IMR-90 (cell line): Measurements from ENCODE around the gene CNIH2. TPM values are rescaled to one million over a fixed set of nuclear protein-coding genes. Genes with fewer than 3 reads are reported as not detected.

Experiments
- ATAC-seq: fragments of 200-7000 bp; cut with Tn5 transposase; 2 replicates; pipeline ENCODE4 v1.9.1; 2020; ENCODE audit warnings: low read depth, mild to moderate bottlenecking, moderate library complexity
- BruUV-seq: library from RNA; stranded (reverse); fragments of 400-500 nt; replicated peaks from 2 replicates; lab custom pipeline; 2021; lab: Mats Ljungman, UMichigan
- CTCF ChIA-PET: fragments of 300-600 bp; formaldehyde crosslinking; extraction: SDS; loops from one replicate; lab custom pipeline; 2021; ENCODE audit warnings: antibody characterized with exemption; lab: Yijun Ruan, JAX
- POLR2A ChIA-PET: fragments of 300-600 bp; sonication (Branson Sonifier 250); formaldehyde crosslinking; loops from one replicate; lab custom pipeline; 2022; ENCODE audit warnings: antibody characterized with exemption; ENCODE audit not compliant: unreplicated experiment; lab: Charles Lee
- DNase-seq: peaks from one replicate; pipeline ENCODE4 v3.0.0; 2013
- H2AFZ ChIP-seq: replicated peaks from 2 replicates; pipeline ENCODE3; 2013; ENCODE audit warnings: low read length, mild to moderate bottlenecking; ENCODE audit not compliant: poor library complexity
- H2AK5ac ChIP-seq: 2 replicates; pipeline ENCODE4 v1.6.1; 2013; ENCODE audit warnings: low read depth, low read length, inconsistent platforms
- H2AK9ac ChIP-seq: replicated peaks from 2 replicates; pipeline ENCODE3; 2013; ENCODE audit warnings: mild to moderate bottlenecking, low read depth, low read length, moderate library complexity; ENCODE audit not compliant: poor library complexity
- H2BK120ac ChIP-seq: 2 replicates; pipeline ENCODE4 v1.6.1; 2013; ENCODE audit warnings: low read depth, low read length, inconsistent platforms
- H2BK15ac ChIP-seq: 3 replicates; pipeline ENCODE4 v1.6.1; 2013; ENCODE audit warnings: low read depth, low read length, inconsistent platforms
- H2BK20ac ChIP-seq: 2 replicates; pipeline ENCODE4 v1.6.1; 2013; ENCODE audit warnings: low read depth, mild to moderate bottlenecking, inconsistent platforms, low read length, moderate library complexity
- H2BK5ac ChIP-seq: 2 replicates; pipeline ENCODE4 v1.6.1; 2013; ENCODE audit warnings: mild to moderate bottlenecking, low read depth, low read length, inconsistent platforms; ENCODE audit not compliant: poor library complexity, severe bottlenecking
- H3K14ac ChIP-seq: replicated peaks from 2 replicates; pipeline ENCODE4 v1.6.1; 2013; ENCODE audit warnings: low read depth, low read length, inconsistent platforms
- H3K18ac ChIP-seq: 2 replicates; pipeline ENCODE4 v1.6.1; 2013; ENCODE audit warnings: low read depth, low read length, control low read depth
- H3K23ac ChIP-seq: 2 replicates; pipeline ENCODE4 v1.6.1; 2013; ENCODE audit warnings: low read depth, low read length, inconsistent platforms
- H3K27ac ChIP-seq: 2 replicates; pipeline ENCODE4 v1.5.1; 2013; ENCODE audit warnings: mild to moderate bottlenecking, control low read depth, low read length; ENCODE audit not compliant: insufficient read depth
- H3K27me3 ChIP-seq: 2 replicates; pipeline ENCODE4 v1.6.1; 2013; ENCODE audit warnings: low read length; ENCODE audit not compliant: control insufficient read depth, insufficient read depth
- H3K36me3 ChIP-seq: 2 replicates; pipeline ENCODE4 v1.6.1; 2013; ENCODE audit warnings: low read length, mixed read lengths; ENCODE audit not compliant: control insufficient read depth, insufficient read depth
- H3K4ac ChIP-seq: 2 replicates; pipeline ENCODE4 v1.6.1; 2013; ENCODE audit warnings: low read depth, low read length, inconsistent platforms
- H3K4me1 ChIP-seq: 2 replicates; pipeline ENCODE4 v1.6.1; 2013; ENCODE audit warnings: low read length, mixed read lengths; ENCODE audit not compliant: control insufficient read depth, insufficient read depth
- H3K4me2 ChIP-seq: 2 replicates; pipeline ENCODE4 v1.6.1; 2013; ENCODE audit warnings: low read depth, mild to moderate bottlenecking, control low read depth, low read length, moderate library complexity
- H3K4me3 ChIP-seq: 2 replicates; pipeline ENCODE4 v1.5.1; 2013; ENCODE audit warnings: low read depth, mild to moderate bottlenecking, control low read depth, low read length, moderate library complexity; ENCODE audit not compliant: insufficient read depth
- H3K56ac ChIP-seq: 2 replicates; pipeline ENCODE4 v1.6.1; 2013; ENCODE audit warnings: low read length, inconsistent platforms; ENCODE audit not compliant: insufficient read depth; ENCODE audit errors: extremely low read depth
- H3K79me1 ChIP-seq, 2 experiments: 2 replicates each; pipeline ENCODE4 v1.6.1; 2013; ENCODE audit warnings: low read length in 2 of 2, inconsistent platforms in 1 of 2, low read depth in 1 of 2
- H3K9ac ChIP-seq: 2 replicates; pipeline ENCODE4 v1.6.1; 2013; ENCODE audit warnings: low read depth, low read length, control low read depth
- H3K9me1 ChIP-seq: 2 replicates; pipeline ENCODE4 v1.6.1; 2013; ENCODE audit warnings: low read length, inconsistent platforms; ENCODE audit not compliant: insufficient read depth
- H3K9me3 ChIP-seq: 2 replicates; pipeline ENCODE4 v1.6.1; 2013; ENCODE audit warnings: low read length; ENCODE audit not compliant: control insufficient read depth, insufficient read depth
- H4K20me1 ChIP-seq: 2 replicates; pipeline ENCODE4 v1.6.1; 2013; ENCODE audit warnings: low read length, inconsistent platforms; ENCODE audit not compliant: insufficient read depth
- H4K5ac ChIP-seq: 2 replicates; pipeline ENCODE4 v1.6.1; 2013; ENCODE audit warnings: mild to moderate bottlenecking, low read depth, low read length, control low read depth
- H4K8ac ChIP-seq, 2 experiments: 2 replicates each; pipeline ENCODE4 v1.6.1; 2013; ENCODE audit warnings: low read depth in 2 of 2, low read length in 2 of 2, control low read depth in 1 of 2, inconsistent platforms in 1 of 2
- H4K91ac ChIP-seq: 2 replicates; pipeline ENCODE4 v1.6.1; 2013; ENCODE audit warnings: low read depth, low read length, inconsistent platforms; ENCODE audit not compliant: insufficient read depth
- CEBPB ChIP-seq: IDR thresholded peaks from 2 replicates; pipeline ENCODE4 v1.6.1; 2012; ENCODE audit warnings: low read depth, low read length, improper control_type of control experiment
- ELK1 ChIP-seq: fragments of 150-350 bp; IDR thresholded peaks from 2 replicates; pipeline ENCODE4 v1.6.1; 2016; ENCODE audit warnings: low read depth, mild to moderate bottlenecking, low read length, moderate library complexity, borderline replicate concordance
- FOS ChIP-seq: fragments of 150-350 bp; IDR thresholded peaks from 2 replicates; pipeline ENCODE4 v1.6.1; 2016; ENCODE audit warnings: low read depth, low read length
- MXI1 ChIP-seq: IDR thresholded peaks from 2 replicates; pipeline ENCODE4 v1.6.1; 2012; ENCODE audit warnings: low read depth, mild to moderate bottlenecking, low read length, moderate library complexity, borderline replicate concordance
- NFE2L2 ChIP-seq: fragments of 150-350 bp; IDR thresholded peaks from 2 replicates; pipeline ENCODE4 v1.6.1; 2016; ENCODE audit warnings: low read depth, mild to moderate bottlenecking, low read length
- POLR2A ChIP-seq: IDR thresholded peaks from 2 replicates; pipeline ENCODE4 v1.6.1; 2012; ENCODE audit warnings: mild to moderate bottlenecking, low read depth, low read length
- RCOR1 ChIP-seq: IDR thresholded peaks from 2 replicates; pipeline ENCODE4 v1.6.1; 2012; ENCODE audit warnings: mild to moderate bottlenecking, low read length, improper control_type of control experiment; ENCODE audit not compliant: insufficient replicate concordance
- RFX5 ChIP-seq: IDR thresholded peaks from 2 replicates; pipeline ENCODE4 v1.8.0; 2012; ENCODE audit warnings: low read depth, mild to moderate bottlenecking, low read length, moderate library complexity
- SMC3 ChIP-seq: fragments of 150-350 bp; IDR thresholded peaks from 2 replicates; pipeline ENCODE4 v1.6.1; 2016; ENCODE audit warnings: low read depth, mild to moderate bottlenecking, antibody characterized with exemption, low read length, moderate library complexity
- USF2 ChIP-seq: fragments of 150-350 bp; IDR thresholded peaks from 2 replicates; pipeline ENCODE4 v1.6.1; 2017; ENCODE audit warnings: mild to moderate bottlenecking, antibody characterized with exemption, low read length, low read depth
- WGBS, 2 experiments: methylation state at CpG; one replicate each; pipeline versions ENCODE4 v1.1.5 to v1.1.7; 2013; ENCODE audit warnings: missing lambda C conversion rate in 2 of 2; ENCODE audit not compliant: insufficient read length in 1 of 2; ENCODE audit errors: extremely low coverage in 2 of 2; 5-methylcytosine and 5-hydroxymethylcytosine counted together
- dilution Hi-C: fragments of 300-500 bp; cut with HindIII; formaldehyde crosslinking; loops from one replicate; pipeline ENCODE4 v1.14.3; 2018; ENCODE audit warnings: low sequenced_read_pairs; ENCODE audit not compliant: unreplicated experiment
- in situ Hi-C: fragments of 300-500 bp; cut with MboI; formaldehyde crosslinking; loops from 3 replicates; pipeline ENCODE4 v1.14.3; 2019; ENCODE audit warnings: low sequenced_read_pairs, inconsistent platforms, mixed read lengths
- intact Hi-C: fragments of 100-400 bp; cut with micrococcal nuclease; formaldehyde crosslinking; loops from 2 replicates; pipeline ENCODE4 v1.10.0; 2022
- polyA plus RNA-seq, 3 experiments: library from polyadenylated mRNA; depleted of rRNA; stranded (reverse); fragments of >200 nt; gene quantifications; 2 replicates each; pipeline ENCODE4 v1.2.3, GENCODE V29; 2012; ENCODE audit warnings: low replicate concordance in 1 of 3
- total RNA-seq: library from RNA; depleted of rRNA; stranded (reverse); fragments of >200 nt; gene quantifications from 2 replicates; pipeline ENCODE4 v1.2.3, GENCODE V29; 2012
- TF ChIP-seq, protein P1 (sequence below): conservative IDR thresholded peaks from 2 replicates; pipeline ENCODE4 v1.5.1; 2012; ENCODE audit warnings: mild to moderate bottlenecking, low read depth, low read length, improper control_type of control experiment

The CNIH2 gene
- total and polyA plus RNA-seq, 2 of the 4 experiments (the other 2 are of a cell fraction): 0.54 to 3.4 TPM

DNA sequence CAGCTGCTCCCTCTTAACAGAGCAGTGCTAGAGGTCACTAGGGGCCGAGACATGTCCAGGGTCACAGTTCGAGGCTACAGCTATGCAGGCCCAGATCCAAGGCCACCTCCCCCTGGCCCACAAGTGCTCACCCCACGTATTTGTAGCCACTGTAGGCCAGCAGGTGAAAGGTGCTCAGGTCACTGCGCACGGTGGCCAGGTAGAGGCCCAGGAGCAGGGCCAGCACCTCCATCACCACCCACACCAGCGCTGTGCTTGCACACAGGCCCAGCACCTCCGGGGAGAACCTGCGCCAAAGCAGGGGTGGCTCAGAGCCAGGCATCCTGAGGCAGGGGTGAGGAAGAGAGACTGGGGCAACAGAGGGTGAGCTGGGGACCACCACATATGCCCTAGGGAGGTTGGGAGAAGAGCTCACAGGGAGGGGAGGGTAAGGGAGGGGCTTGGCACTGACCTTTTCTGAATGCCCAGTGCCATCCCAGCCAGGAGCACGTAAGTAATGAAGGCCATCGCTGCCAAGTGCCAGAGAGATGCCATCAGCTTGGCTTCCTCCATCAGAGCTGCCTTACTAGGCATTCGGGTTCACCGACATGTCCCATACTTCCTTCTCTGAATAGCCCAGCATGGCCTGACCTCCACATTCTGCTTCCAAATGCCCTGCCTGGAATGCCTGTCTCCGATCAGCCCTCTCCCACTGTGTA, 7.4 kb downstream of the CNIH2 start:
- peaks cover 13% of the 10 kb centered on the region for H3K4me1 ChIP-seq

More for the DNA sequence above, 7.4 kb downstream of the CNIH2 start:
- no peak overlapping the region for H2AFZ ChIP-seq
- H3K9me1 ChIP-seq: peaks cover 23% of the 10 kb centered on the region
- H3K14ac ChIP-seq: no peak overlapping the region
- H4K20me1 ChIP-seq: peaks cover 39% of the 10 kb centered on the region
- dilution Hi-C loops: no loop called here
- no peak overlapping the region for H3K4ac ChIP-seq
- H2BK5ac ChIP-seq: no peak overlapping the region
- H3K9ac ChIP-seq: no peak overlapping the region
- TF ChIP-seq, protein P1, sequence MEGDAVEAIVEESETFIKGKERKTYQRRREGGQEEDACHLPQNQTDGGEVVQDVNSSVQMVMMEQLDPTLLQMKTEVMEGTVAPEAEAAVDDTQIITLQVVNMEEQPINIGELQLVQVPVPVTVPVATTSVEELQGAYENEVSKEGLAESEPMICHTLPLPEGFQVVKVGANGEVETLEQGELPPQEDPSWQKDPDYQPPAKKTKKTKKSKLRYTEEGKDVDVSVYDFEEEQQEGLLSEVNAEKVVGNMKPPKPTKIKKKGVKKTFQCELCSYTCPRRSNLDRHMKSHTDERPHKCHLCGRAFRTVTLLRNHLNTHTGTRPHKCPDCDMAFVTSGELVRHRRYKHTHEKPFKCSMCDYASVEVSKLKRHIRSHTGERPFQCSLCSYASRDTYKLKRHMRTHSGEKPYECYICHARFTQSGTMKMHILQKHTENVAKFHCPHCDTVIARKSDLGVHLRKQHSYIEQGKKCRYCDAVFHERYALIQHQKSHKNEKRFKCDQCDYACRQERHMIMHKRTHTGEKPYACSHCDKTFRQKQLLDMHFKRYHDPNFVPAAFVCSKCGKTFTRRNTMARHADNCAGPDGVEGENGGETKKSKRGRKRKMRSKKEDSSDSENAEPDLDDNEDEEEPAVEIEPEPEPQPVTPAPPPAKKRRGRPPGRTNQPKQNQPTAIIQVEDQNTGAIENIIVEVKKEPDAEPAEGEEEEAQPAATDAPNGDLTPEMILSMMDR: no peak
- no peak for TF ChIP-seq NFE2L2
- no peak for TF ChIP-seq RFX5
- TF ChIP-seq USF2: no peak
- TF ChIP-seq ELK1: no peak
- no peak for TF ChIP-seq SMC3
- TF ChIP-seq FOS: no peak
- TF ChIP-seq POLR2A: no peak
- TF ChIP-seq RCOR1: no peak
- TF ChIP-seq MXI1: no peak
- TF ChIP-seq CEBPB: no peak
- ATAC-seq (no peak), DNase-seq (no peak)
- no peak overlapping the region for H3K56ac ChIP-seq
- no peak overlapping the region for H4K5ac ChIP-seq
- H3K23ac ChIP-seq: no peak overlapping the region
- H3K4me3 ChIP-seq: no peak overlapping the region
- H2AK5ac ChIP-seq: no peak overlapping the region
- in situ Hi-C loops: no loop called here
- H3K27me3 ChIP-seq: no peaks in the 10 kb centered on the region
- no peak overlapping the region for H2BK20ac ChIP-seq
- CTCF ChIA-PET: no interaction called here
- H3K36me3 ChIP-seq: peaks cover 16% of the 10 kb centered on the region; the same call in 1 of the 2 replicates
- H3K27ac ChIP-seq: no peak overlapping the region
- no peak overlapping the region for H4K8ac ChIP-seq
- H4K91ac ChIP-seq: no peak overlapping the region
- POLR2A ChIA-PET: no interaction called here
- H2BK120ac ChIP-seq: no peak overlapping the region
- no TSS peak for BruUV-seq
- no peak overlapping the region for H3K18ac ChIP-seq
- intact Hi-C loops: no loop called here
- no peak overlapping the region for H2BK15ac ChIP-seq
- H3K4me2 ChIP-seq: no peak overlapping the region
- H2AK9ac ChIP-seq: no peak overlapping the region
- H3K9me3 ChIP-seq: no peaks in the 10 kb centered on the region
- H3K79me1 ChIP-seq: peaks cover 15 to 46% of the 10 kb centered on the region in 2 experiments; a peak in 3 of 4 replicates
- 93% methylated on average over 4 of the region's 13 CpGs; no CpG with 5 or more reads in 1 of the 2 experiments for WGBS, 2 experiments
